Stimulated activated naive B cell treated with anti-CD40 and anti-IgM and Interleukin-4, amounts not matched to agents 10 μg/mL and 1 μg/mL and 100 μg/mL, for 72 hours (primary cell): ENCODE measurements around the gene C1R.

ENCODE experiments used
- ATAC-seq, 2 donors: fragments of 150-1000 bp; cut with Tn5 transposase; replicated peaks; 2 replicates each; pipeline ENCODE4 v1.10.0; 2021; ENCODE audit warnings: moderate library complexity in 1 of 2
- DNase-seq: peaks from one replicate; pipeline ENCODE4 v3.0.0; 2021
- H3K27ac Mint-ChIP-seq: one replicate; pipeline ENCODE4 v1.8.0; 2022; ENCODE audit warnings: mild to moderate bottlenecking, mixed read lengths
- H3K27me3 Mint-ChIP-seq, 2 donors: one replicate each; pipeline ENCODE4 v1.8.0; 2022; ENCODE audit warnings: mixed read lengths in 2 of 2
- H3K36me3 Mint-ChIP-seq, 2 donors: one replicate each; pipeline ENCODE4 v1.8.0; 2022; ENCODE audit warnings: mixed read lengths in 2 of 2, mild to moderate bottlenecking in 1 of 2
- H3K4me1 Mint-ChIP-seq, 2 donors: one replicate each; pipeline ENCODE4 v1.8.0; 2022; ENCODE audit warnings: mixed read lengths in 2 of 2, mild to moderate bottlenecking in 1 of 2
- H3K4me3 Mint-ChIP-seq, 2 donors: one replicate each; pipeline ENCODE4 v1.8.0; 2022; ENCODE audit warnings: mild to moderate bottlenecking in 2 of 2, mixed read lengths in 2 of 2, moderate library complexity in 1 of 2
- H3K9me3 Mint-ChIP-seq, 2 donors: one replicate each; pipeline ENCODE4 v1.8.0; 2022; ENCODE audit warnings: mixed read lengths in 2 of 2, mild to moderate bottlenecking in 1 of 2

Gene C1R

DNA sequence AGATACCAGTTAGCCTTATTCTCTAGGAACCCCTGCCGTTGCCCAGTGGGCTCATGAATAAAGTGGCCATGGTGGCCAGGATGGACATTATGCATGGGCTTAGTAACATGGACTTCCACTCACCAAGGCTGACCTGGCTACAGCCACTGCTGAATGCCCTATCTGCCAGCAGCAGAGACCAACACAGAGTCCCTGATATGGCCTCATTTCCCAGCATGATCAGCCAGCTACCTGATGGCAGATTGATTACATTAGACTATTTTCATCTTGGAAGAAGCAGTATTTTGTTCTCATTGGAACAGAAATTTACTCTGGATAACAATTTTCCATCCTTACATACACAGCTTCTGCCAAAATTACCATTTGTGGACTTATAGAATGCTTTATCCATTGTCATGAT lies 57.8 kb downstream of the C1R start:
- Mint-ChIP-seq H3K36me3 (no peaks in the 10 kb centered on the region), H3K4me3 (no peak overlapping the region), H3K9me3 (no peaks in the 10 kb centered on the region), H3K27me3 (peaks cover 0 to 4% of the 10 kb centered on the region in 2 donors), H3K4me1 (peaks cover 0 to 3% of the 10 kb centered on the region in 2 donors), H3K27ac (no peak overlapping the region)
- DNase-seq (no peak), ATAC-seq (no peak)

GRCh38 chr12:7032990-7033389 lies 59.3 kb downstream of the C1R start:
- H3K4me3 Mint-ChIP-seq = no peak overlapping the region
- no peaks in the 10 kb centered on the region for H3K9me3 Mint-ChIP-seq
- peaks cover 0 to 4% of the 10 kb centered on the region in 2 donors for H3K27me3 Mint-ChIP-seq
- ATAC-seq (no peak), DNase-seq (no peak)
- peaks cover 0 to 3% of the 10 kb centered on the region in 2 donors for H3K4me1 Mint-ChIP-seq
- no peaks in the 10 kb centered on the region for H3K36me3 Mint-ChIP-seq
- H3K27ac Mint-ChIP-seq = no peak overlapping the region

DNA sequence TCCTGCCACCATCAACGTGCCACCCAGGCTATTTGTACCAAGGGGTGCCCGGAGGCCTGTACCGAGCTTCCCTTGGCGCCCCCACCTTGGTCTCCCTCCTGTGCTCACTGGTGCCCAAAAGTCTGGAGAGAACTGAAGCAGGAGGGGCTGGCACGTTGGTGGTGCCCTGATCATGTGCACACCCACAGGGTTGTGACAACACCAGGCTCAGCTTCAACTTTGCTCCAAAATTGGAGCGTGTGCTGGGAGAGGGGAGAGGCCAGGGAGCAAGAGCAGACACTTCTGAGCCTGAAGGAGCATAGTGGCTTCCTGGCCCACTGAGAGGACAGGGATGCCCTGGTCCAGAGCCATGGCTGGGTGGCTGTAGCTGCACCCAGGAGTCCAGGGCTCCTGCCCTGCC lies 60.9 kb downstream of the C1R start:
- H3K27ac Mint-ChIP-seq = no peak overlapping the region
- H3K9me3 Mint-ChIP-seq = no peaks in the 10 kb centered on the region
- DNase-seq = no peak
- no peaks in the 10 kb centered on the region for H3K36me3 Mint-ChIP-seq
- no peak for ATAC-seq
- H3K4me3 Mint-ChIP-seq = no peak overlapping the region
- peaks cover 0 to 4% of the 10 kb centered on the region in 2 donors for H3K27me3 Mint-ChIP-seq
- no peaks in the 10 kb centered on the region for H3K4me1 Mint-ChIP-seq
